HPDE6-E6E7 (cell line): ENCODE results near the gene MED13L.

Experiments used
- DNase-seq: peaks from one replicate; pipeline ENCODE4 v3.0.0; 2011; ENCODE audit warnings: missing footprints; ENCODE audit errors: extremely low spot score

Gene MED13L

DNA sequence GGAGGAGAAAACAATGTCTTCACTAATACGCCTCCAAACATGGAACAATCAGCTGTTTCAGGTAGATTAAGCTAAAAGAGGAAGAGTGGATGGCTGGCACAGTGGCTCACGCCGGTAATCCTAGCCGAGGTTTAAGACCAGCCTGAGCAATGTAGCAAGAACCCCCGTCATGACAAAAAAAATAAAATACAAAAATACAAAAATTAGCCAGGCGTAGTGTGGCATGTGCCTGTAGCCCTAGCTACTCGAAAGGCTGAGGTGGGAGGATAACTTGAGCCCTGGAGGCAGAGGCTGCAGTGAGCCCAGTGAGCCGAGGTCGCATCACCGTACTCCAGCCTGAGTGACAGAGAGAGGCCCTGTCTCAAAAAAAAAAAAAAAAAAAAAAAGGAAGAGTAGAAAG, 1.2 kb upstream of the MED13L start:
- DNase-seq: no peak

DNA sequence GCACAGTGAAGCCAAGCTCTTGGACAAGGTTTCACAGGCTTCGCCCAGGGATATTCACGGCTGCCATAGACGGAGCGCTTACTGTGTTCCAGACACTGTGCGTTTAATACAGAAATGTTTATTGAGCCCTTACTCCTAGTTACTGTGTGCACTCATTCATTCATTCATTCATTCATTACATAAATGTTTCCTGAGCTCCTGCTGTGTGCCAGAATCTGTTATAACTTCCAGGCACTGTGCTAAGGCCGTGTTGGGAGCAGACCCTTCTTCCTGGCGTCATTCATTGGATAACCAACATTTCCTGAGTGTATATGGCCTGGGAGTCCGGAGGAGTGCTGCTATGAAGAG, 760 bp upstream of the MED13L start:
- no peak for DNase-seq

DNA sequence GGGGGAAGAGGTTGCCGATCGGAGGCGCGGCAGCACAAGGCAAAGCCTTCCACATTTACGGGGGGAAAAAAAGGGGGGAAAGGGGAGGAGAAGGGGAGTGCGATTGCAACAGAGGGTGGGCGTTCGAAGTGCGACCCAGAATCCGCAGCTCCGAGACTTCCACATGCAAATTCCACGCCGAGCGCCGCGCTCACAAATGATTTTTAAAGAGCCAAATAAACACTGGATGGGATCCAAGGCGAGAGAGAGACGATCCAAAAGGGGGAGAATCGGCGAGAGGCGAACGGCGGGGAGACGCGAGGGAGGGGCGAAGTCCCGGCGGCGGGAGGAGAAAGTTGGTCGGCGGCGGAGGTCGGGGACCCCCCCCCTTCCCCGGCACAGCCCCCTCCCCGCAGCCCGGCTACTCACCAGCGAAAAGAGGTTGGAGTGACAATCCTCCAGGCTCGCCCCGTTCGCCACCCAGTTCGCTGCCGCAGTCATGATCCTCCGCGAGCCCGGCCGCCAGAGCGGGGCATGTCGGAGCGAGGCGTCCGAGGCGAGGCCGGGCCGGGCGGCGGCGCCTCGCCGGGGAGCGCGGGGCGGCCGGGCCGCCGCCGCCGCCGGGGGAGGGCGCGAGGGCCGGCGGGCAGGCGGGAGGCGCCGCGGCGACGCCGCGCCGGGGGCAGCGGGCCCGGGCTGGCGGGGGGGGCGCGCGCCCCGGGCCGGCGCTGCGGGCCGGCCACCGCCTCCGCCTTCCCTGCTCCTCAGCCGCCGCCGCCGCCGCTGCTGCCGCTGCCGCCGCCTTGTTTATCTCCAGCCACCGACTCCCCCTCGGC, 634 bp downstream of the MED13L start:
- no peak for DNase-seq

DNA sequence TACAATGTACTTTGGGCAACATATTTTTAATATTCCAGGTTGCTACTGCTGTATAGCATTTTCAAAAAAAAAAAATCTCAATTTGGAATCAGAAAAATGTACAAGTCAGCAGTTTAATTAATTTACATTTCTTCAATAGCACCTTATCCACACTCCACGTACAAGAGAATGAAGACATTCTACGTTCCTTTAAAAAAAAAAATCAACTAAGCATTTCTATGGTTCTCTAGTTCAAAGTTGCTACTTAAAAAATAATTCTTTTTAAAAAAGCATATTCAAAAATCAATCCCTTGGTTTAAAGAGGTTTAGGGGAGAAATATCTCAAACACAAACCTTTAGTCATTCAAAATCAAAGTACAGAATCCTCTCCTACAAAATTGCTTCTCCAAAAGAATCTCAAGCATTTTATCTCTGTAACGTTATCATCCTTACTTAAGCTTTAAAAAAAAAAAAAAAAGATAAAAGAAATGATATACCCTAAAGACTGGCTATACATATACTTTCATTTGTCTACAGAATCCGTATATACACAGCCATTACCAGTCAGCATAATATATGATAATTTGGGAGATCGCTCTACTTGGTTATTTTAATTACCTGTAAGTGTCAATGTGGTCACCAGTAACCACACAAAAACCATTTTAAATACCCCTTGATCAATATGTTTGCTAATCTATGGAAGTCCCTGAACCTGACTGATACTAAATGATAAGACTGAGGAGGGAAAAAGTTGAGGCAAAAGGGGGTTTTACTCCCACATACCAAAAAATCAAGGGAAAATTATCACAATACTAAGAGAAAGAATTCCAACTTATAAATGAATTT, 2.7 kb downstream of the MED13L start:
- DNase-seq: no peak

DNA sequence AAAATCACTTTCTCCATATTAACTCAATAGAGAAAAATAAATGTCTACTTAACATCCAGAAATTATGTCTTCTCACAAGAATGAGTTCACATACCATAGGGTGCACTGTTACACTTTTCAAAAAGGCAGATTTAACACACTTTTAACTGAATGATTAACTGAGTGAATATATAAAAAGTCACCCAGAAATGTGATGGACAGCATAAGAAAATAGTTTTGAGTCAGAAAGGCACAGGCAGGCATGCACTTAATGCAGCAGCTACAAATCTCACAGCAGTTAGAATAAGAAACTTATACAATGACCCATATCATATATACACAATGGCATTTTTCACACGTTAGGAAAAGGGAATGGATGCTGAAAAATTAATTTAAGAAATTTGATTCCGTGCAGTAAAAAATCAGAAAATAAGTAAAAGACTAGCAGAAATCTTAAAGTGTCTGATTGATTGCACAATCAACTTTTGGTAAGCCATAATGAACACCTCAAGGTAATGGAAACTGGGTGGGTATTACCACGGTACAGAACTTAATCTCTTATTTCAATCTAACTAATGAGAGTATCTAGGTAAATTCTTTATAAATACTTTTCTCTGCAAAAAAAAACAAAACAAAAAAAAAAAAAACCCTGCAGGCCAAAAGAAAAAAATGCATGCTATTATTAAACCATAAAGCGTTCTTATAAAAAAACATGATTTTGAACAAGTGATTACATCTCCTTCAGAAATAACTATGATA, 3.5 kb downstream of the MED13L start:
- DNase-seq: no peak

DNA sequence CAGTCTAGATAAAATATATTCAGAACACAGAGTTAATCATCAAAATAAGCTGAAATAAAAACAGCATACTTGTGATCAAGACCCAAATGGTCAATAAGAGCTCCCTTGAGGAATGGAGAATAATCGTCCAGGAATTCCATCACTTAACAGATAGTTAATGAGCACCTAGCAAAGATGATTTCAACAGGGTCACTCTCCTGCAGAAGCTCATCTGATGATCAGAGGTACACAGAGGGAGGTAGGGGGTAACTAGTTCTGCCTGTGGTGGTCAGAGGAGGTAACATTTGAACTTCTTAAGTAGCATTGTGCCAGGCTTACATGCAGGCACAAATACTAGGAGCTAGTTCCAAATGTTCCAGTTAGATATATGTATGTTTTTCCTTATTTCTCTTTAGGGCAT, 9.5 kb downstream of the MED13L start:
- DNase-seq: no peak

DNA sequence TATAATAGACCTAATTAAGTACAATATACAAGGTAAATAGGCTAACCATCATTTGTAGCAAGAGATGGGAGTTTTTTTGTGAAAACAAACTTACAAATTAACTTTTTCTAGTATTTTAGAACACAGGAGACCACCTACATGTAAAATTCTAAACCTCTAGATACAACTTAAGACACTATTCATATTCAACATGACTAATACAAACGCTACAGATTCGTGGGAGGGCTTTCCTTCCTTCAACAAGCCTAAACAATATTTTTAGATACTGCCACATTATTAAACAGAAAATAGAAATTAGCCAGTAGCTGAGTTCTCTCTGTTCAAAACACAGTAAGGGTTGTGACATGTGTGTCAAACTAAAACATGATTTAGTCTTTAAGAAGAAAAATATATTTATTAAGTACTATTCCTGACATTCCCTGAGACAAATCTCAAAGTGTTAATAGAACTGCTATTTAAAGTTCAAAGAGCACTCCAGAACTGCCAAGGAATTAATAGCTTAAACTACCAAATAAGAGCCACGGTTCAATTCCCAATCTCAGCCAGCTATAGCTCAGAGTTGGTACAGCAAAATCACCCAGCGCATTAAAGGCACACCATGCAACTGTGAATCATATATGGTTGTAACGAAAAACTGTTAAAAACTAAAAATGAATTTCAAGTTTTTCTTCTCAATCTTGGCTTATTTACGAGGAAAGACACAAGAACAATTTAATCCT, 10.7 kb downstream of the MED13L start:
- DNase-seq: no peak

DNA sequence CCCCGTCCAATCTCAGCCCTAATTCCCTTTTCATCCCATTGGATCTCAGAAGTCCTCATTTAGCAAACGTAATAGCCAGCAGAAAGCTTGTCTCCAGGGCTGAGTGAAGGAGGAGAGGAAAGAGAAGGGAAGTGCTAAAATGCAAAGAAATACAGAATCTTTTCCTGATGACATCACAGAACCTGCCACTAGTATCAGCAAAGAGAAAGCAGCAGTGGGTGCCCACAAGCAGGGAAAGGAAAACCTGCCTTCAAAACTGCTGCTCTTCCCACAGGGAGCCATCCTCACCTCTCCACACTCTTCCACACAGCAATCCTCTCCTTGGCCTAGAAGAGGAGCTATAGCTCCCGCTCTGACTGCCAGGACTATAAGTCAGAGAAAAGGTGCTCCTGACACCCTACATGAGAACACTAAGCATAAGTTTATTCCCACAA, 11.3 kb downstream of the MED13L start:
- no peak for DNase-seq

DNA sequence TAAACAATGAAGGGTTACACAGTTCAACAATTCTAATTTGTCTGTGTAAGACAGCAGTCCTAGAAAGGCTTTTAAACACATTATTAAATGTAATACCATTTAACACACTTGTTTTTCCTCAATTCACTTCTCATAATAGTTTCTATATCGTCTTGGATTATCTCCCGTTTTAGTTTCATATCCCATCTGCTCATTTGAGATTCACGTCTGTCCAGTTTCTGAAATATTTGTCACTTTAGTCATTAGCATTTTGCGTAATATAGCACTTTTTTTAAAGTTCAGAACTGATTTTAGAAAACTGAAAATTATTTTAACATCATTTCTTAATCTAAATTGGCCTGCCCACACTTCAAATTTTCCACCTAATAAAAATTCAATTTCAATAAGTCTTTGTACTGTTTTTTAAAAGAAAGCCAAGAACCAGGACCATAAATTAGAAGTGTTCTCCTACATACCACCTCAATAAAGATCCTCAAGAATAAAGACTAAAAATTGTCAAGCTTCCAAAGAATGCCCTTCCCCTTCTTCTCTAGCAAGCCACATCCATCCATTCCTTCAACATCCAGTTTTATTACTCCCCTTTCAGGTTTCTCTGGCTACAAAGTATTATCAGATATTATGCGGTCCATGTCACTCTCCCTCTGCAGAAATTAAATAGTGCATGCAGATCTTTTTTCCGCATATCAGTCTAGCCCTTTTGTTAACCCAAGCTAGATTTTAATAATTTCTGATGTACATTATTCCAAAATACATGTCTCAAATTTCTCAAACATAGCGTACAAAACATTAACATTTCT, 11.9 kb downstream of the MED13L start:
- DNase-seq: no peak

DNA sequence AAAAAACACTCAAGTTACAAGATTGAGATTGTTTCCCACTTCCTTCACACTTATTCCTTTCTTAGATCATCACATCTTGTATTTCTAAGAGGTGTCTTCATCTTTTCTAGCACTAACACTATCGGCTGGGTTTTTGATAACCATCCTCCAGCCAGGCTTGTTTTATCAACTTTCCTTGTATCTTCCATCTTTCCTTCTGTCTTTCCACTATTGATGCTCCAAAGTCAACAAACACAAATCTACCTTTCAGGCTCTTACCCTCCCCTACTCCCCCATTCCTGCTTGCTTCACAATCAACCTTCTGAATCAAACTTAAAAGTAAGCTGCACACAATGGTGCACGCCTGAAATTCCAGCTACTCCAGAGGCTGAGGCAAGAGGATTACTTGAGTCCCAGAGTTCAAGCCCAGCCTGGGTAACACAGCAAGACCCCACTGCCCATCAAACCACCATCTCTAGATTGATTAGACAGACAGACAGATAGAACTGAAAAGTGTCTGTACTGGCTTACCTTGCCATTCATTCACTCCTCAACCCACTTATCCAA, 12.9 kb downstream of the MED13L start:
- no peak for DNase-seq

DNA sequence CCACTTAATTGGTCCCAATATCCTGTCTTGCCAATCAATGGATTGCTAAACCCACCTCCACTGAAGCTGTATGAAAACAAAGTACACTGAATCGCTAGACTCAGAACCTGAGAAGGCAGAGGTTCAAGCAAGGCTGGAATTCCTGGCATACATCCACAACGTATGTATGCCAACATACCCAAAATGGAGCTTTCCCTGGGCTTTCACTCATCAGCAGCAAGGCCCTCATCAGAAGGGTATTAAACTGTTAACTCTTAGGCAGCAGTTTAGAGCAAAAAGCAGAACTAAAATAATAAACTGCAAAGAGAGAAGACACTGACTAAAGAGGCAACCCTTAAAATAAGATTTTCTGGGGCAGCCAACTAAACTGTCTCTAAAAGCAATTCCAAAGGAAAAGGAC, 13.6 kb downstream of the MED13L start:
- no peak for DNase-seq

DNA sequence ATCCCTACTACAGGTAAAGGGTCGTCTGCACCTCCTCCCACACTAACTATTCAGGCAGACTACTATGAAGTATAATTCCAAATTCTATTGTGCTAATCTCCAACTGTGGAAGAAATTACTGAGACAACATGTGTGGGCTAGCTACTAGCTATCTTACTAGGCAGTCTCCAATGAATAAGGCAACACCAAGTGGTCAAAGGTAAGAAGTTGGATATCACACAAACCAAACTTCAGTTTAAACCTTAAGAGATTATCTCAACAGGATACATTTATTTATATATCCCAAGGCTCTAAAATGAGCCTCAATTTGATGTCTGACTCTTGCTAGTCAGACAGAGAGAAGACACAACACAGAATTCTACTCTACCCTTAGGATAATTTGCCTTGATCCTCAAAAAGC, 14.1 kb downstream of the MED13L start:
- DNase-seq: no peak

DNA sequence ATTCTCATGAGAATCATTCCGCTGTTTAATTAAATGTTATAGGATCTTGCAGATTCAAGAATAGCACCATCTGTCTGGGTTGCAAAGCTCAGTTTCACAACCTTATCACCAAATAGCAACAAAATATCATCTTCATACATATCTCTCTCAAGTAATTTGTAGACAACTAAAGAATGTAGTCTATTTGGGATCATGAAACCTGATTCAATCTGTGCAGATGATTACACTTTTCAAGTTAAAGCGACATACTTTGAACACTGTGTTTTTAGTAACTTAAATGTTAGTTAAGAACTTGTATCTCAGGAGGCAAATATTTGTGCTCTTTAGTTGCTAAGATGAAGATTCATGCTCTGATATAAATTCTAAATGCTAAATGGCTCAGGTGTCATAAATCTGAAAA, 14.8 kb downstream of the MED13L start:
- DNase-seq: no peak

DNA sequence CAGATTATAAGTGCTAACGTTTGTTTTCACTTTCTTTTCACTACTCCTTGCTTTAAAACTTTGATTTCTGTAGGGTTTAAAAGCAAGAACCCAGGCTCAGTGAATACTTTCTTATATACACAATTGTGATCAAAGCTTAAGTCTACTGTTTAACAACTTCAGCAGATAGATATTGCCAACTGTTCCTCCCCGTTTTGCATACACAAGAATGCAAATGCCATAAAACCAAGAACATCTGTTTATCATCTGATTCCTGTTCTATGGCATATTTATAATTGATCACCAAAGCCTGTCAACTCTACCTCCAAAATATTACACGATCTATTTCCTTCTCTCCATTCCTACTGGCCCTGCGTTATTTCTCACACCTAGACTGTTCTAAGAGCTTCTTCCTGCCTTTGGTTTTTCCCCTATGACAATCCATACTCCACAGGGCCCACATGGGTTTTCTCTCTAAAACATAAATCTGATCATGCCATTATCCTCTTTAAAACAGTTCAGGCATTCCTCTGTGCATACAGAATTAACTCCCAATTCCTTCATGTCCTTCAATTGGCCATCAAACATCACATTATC, 15.9 kb downstream of the MED13L start:
- no peak for DNase-seq

DNA sequence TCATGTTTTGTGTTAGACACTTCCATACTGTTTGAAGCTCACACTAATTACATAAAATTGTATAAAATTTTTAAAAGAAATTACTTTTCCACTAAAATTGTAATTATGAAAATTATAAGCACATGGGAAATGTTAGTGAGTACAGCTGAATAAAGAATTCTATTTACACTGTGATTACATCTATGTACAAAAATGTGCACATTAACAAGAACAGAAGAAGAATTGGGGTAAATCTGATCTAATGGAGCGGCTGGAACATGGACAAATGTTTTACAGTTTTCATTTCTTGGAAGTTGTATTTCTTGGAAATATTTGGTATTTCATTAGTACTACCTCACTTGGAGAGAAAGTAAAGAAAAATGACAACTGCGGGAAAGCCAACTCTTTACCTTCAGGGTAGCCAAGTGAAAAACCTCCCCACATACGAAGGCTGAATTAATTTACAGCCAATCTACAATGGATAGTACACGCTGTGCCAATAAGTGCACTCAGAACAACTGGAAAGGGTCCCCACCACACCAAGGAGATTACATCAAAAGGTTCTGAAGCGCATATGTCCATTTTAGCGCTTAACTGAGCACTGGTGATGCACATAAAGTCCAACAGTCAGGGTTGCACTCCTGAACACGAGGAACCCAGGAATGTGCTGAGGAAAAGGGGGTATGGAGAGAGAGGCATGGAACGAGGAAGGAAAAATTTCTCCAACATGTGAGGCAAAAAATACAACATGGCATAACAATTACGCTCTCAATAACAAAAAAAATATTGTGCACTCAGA, 17.5 kb downstream of the MED13L start:
- no peak for DNase-seq

DNA sequence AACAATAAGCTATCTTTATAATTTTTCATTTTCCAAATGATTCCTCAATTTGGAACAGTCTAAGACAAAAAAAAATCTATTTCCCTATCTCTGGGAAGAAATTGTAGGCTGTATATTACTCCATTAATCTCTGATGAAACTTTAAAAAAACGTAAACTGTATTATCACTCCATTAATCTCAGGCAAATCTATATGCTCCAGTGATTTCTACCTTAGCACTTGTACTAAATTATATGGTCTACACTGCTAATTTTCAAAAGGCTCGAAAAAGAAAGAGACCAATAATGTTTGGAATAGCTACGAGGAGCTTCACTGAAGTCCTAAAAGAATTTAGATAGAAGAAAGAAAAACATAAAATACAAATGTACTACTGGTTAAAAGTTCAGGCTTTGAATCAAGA, 19.7 kb downstream of the MED13L start:
- no peak for DNase-seq

DNA sequence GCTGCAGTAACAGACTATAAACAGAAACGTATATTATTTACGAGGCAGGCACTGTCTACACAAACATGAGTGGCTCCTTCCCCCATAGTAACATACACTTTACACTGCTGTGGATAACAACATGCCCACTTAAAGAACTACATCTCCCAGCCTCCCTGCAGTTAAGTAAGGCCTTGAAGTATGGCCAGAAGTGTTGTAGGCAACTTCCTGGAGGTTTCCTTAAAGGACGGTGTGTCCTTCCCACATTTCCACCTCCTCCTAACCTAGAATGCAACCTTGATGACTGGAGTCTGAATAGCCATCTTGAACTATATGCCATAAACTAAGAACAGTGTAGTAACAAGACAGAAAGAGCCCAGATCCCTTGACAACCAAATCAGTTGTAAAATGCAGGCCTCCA, 20.3 kb downstream of the MED13L start:
- DNase-seq: no peak

DNA sequence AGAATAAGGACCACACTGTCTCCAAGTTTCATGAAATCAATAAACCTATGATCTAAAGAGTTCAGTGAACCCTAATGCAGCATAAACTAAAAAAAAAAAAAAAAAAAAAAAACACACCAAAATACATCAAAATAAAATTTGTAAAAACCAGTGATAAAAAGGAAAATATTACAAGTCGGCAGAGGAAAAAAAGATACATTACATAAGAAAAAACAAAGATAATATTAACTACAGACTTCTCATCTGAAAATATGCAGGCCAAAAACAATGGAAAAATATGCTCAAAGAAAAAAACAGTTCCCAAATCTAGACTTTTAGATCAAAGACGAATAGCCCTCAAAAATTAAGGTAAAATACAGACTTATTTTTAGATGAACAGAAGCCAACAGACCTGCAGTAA, 27.6 kb downstream of the MED13L start:
- no peak for DNase-seq

DNA sequence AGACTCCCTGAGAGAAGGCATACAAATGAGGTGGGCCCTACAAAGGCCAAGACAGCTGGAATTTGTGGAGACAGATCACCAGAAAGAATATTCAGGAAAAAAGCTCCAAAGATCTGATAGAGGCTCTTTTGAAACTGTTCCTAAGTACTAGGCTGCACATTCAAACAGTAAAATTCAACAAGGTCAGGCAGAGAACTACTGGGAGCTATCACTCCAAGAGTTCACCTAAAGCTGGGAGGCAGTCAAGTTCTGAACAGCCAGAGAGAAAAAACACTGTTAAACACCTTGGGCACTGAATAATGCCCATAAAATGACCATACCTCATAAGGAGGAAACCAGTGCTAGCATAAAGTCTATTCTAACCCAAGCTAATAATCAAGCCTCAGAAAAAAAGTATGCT, 28.6 kb downstream of the MED13L start:
- no peak for DNase-seq

DNA sequence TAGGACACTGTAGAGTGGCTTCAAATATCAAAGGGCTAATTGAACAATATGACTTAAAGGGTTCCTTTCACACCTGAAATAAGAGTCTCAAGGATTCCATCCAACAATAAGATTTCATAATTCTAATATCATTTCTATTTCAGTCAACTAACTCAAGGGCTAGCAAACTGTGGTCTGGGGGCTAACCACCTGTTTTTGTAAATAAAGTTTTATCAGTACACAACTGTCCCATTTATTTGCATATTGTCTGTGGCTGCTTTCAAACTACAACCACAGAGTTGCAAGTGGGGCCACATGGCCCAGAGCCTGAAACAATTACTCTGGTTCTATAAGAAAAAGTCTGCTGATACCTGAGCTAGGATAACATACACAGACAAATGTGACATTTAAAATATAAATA, 29.1 kb downstream of the MED13L start:
- DNase-seq: no peak
